Measurements from ENCODE around the gene TTLL6.

The TTLL6 gene

GRCh38 chr17:48816774-48817590 lies at the start of gene TTLL6 (continued):
- no peak for TF ChIP-seq ATF2 (tag by site-specific recombination; IDR thresholded peaks at IDR 0.05; ENCODE audit: low read depth)
- peak; percentile 96 for TF ChIP-seq ZNF140 (tag by site-specific recombination; IDR thresholded peaks at IDR 0.05)
- peak; percentile 53 for TF ChIP-seq KLF1 (tag by site-specific recombination; IDR thresholded peaks at IDR 0.05)
- peak; percentile 7; the same call in 1 of the 2 replicates for TF ChIP-seq ZNF639 (tag by site-specific recombination; IDR thresholded peaks at IDR 0.05)
- peak; percentile 44; the same call in 1 of the 2 replicates for TF ChIP-seq CTCF (tag by site-specific recombination; IDR thresholded peaks at IDR 0.05)
- 0 out of 2 replicates have a peak, but pooled peaks have one; percentile 10 for TF ChIP-seq ZNF843 (tag by site-specific recombination; IDR thresholded peaks at IDR 0.05)
- TF ChIP-seq ZNF341 (tag by site-specific recombination; IDR thresholded peaks at IDR 0.05; ENCODE audit: low read depth): peak; percentile 99
- peak; percentile 93 for TF ChIP-seq ZNF449 (tag by site-specific recombination; IDR thresholded peaks at IDR 0.05)
- TF ChIP-seq ZBTB48 (tag by site-specific recombination; IDR thresholded peaks at IDR 0.05): peak; percentile 91
- TF ChIP-seq ZFP3 (tag by site-specific recombination; IDR thresholded peaks at IDR 0.05; ENCODE audit: low read depth): no peak
- TF ChIP-seq ZNF549 (tag by site-specific recombination; IDR thresholded peaks at IDR 0.05): no peak
- 0 out of 2 replicates have a peak, but pooled peaks have one; percentile 29 for TF ChIP-seq KLF16 (tag by site-specific recombination; IDR thresholded peaks at IDR 0.05)
- TF ChIP-seq AEBP2 (tag by site-specific recombination; IDR thresholded peaks at IDR 0.05; ENCODE audit: borderline replicate concordance): no peak
- 0 out of 2 replicates have a peak, but pooled peaks have one; percentile 4 for TF ChIP-seq YY2 (tag by site-specific recombination; IDR thresholded peaks at IDR 0.05)
- TF ChIP-seq ZNF777 (tag by site-specific recombination; IDR thresholded peaks at IDR 0.05; ENCODE audit: borderline replicate concordance): peak; percentile 87; the same call in 1 of the 2 replicates
- TF ChIP-seq ZNF510 (tag by site-specific recombination; IDR thresholded peaks at IDR 0.05; ENCODE audit: insufficient replicate concordance): no peak
- peak; percentile 42 for TF ChIP-seq ZEB2 (tag by site-specific recombination; IDR thresholded peaks at IDR 0.05)

GRCh38 chr17:48860456-48860855 lies 43.4 kb upstream of the TTLL6 start:
- CTCF ChIA-PET: interaction anchor here (0.6 to 6.9 kb wide), 7 partner anchors 10 to 677 kb away, joined by 3 to 50 read pairs (median 3); partner anchors contain the start of gene TTLL6
- peaks cover 55 to 78% of the 10 kb centered on the region in 2 experiments for H3K36me3 ChIP-seq (ENCODE audit: control insufficient read depth in 2 of 2, insufficient read depth in 1 of 2, low read length in 2 of 2)
- no peak overlapping the region for H3K27ac ChIP-seq (ENCODE audit: extremely low read depth, low read depth, low read length)
- H3K9me3 ChIP-seq (ENCODE audit: control insufficient read depth, insufficient read depth, low read depth, low read length): no peaks in the 10 kb centered on the region
- H3K4me3 ChIP-seq (ENCODE audit: low read depth, low read length): no peak overlapping the region
- H3K4me1 ChIP-seq (ENCODE audit: control insufficient read depth, insufficient read depth, low read length): no peaks in the 10 kb centered on the region
- POLR2A ChIA-PET: interaction anchor here (0.6 kb wide), 1 partner anchor 26 kb away, joined by 4 read pairs; no protein-coding TSS in a partner anchor
- TF ChIP-seq SP7 (tag by site-specific recombination; IDR thresholded peaks at IDR 0.05): no peak
- TF ChIP-seq REST (tag by site-specific recombination; IDR thresholded peaks at IDR 0.05): no peak
- TF ChIP-seq GLI4 (tag by site-specific recombination; IDR thresholded peaks at IDR 0.05): no peak
- TF ChIP-seq ZFP3 (tag by site-specific recombination; IDR thresholded peaks at IDR 0.05; ENCODE audit: low read depth): no peak
- no peak for TF ChIP-seq ZNF184 (tag by site-specific recombination; IDR thresholded peaks at IDR 0.05)
- no peak for TF ChIP-seq ZNF138 (tag by site-specific recombination; IDR thresholded peaks at IDR 0.05; ENCODE audit: borderline replicate concordance)

All from HEK293 (cell line).